ENCODE data around the gene RSPO3. TPM values are rescaled to one million over a fixed set of nuclear protein-coding genes. Genes with fewer than 3 reads are reported as not detected.

The RSPO3 gene
- total RNA-seq, 6 experiments from 2014 or later, result 0.75 to 3.6 (median 1.3) TPM

GRCh38 chr6:127077886-127078285 is 40.6 kb upstream of the RSPO3 start:
- H3K9me3 ChIP-seq, result no peaks in the 10 kb centered on the region
- no peaks in the 10 kb centered on the region for H3K27me3 ChIP-seq
- no peaks in the 10 kb centered on the region for H3K36me3 ChIP-seq
- DNase-seq (no peak), ATAC-seq (no peak)
- intact Hi-C loops (cut with DNase I), result no loop called here
- no peak overlapping the region for H3K27ac ChIP-seq
- H3K4me3 ChIP-seq, result no peak overlapping the region
- H3K4me1 ChIP-seq, result no peaks in the 10 kb centered on the region
- no peak for TF ChIP-seq CTCF (IDR thresholded peaks at IDR 0.05)
- WGBS (ENCODE audit: insufficient coverage, low coverage, low lambda C conversion rate, missing lambda C conversion rate), result 69% methylated on average over 2 of the region's 2 CpGs

GRCh38 chr6:127078669-127079068 is 39.8 kb upstream of the RSPO3 start:
- H3K4me3 ChIP-seq, result no peak overlapping the region
- TF ChIP-seq CTCF (IDR thresholded peaks at IDR 0.05), result no peak
- no peak for TF ChIP-seq POLR2A (IDR thresholded peaks at IDR 0.05)
- intact Hi-C loops (cut with DNase I), result no loop called here
- ATAC-seq (no peak), DNase-seq (no peak)
- no peaks in the 10 kb centered on the region for H3K9me3 ChIP-seq
- H3K27me3 ChIP-seq, result no peaks in the 10 kb centered on the region
- no peak overlapping the region for H3K27ac ChIP-seq
- H3K36me3 ChIP-seq, result no peaks in the 10 kb centered on the region
- WGBS (ENCODE audit: insufficient coverage, low coverage, low lambda C conversion rate, missing lambda C conversion rate), result 71% methylated on average over 5 of the region's 5 CpGs
- no peaks in the 10 kb centered on the region for H3K4me1 ChIP-seq

GRCh38 chr6:127079681-127080080 is 38.8 kb upstream of the RSPO3 start:
- Histone ChIP-seq H3K27me3 (no peaks in the 10 kb centered on the region), H3K27ac (no peak overlapping the region), H3K9me3 (no peaks in the 10 kb centered on the region), H3K4me1 (no peaks in the 10 kb centered on the region), H3K4me3 (no peak overlapping the region), H3K36me3 (no peaks in the 10 kb centered on the region)
- no peak for DNase-seq
- no peak for ATAC-seq
- intact Hi-C loops (cut with DNase I), result no loop called here
- no peak for TF ChIP-seq CTCF (IDR thresholded peaks at IDR 0.05)
- TF ChIP-seq POLR2A (IDR thresholded peaks at IDR 0.05), result no peak

GRCh38 chr6:127080081-127080480 is 38.4 kb upstream of the RSPO3 start:
- TF ChIP-seq CTCF (IDR thresholded peaks at IDR 0.05) (no peak), POLR2A (IDR thresholded peaks at IDR 0.05) (no peak)
- Histone ChIP-seq H3K36me3 (no peaks in the 10 kb centered on the region), H3K9me3 (no peaks in the 10 kb centered on the region), H3K27me3 (no peaks in the 10 kb centered on the region), H3K4me1 (no peaks in the 10 kb centered on the region), H3K4me3 (no peak overlapping the region), H3K27ac (no peak overlapping the region)
- WGBS (ENCODE audit: insufficient coverage, low coverage, low lambda C conversion rate, missing lambda C conversion rate), result 48% methylated on average over 3 of the region's 3 CpGs
- intact Hi-C loops (cut with DNase I), result no loop called here
- DNase-seq (no peak), ATAC-seq (no peak)

GRCh38 chr6:127083231-127083962 is 35.1 kb upstream of the RSPO3 start:
- intact Hi-C loops (cut with DNase I), result no loop called here
- WGBS (ENCODE audit: insufficient coverage, low coverage, low lambda C conversion rate, missing lambda C conversion rate), result 59% methylated on average over 2 of the region's 2 CpGs
- H3K9me3 ChIP-seq, result no peaks in the 10 kb centered on the region
- no peak overlapping the region for H3K4me3 ChIP-seq
- H3K36me3 ChIP-seq, result no peaks in the 10 kb centered on the region
- ATAC-seq (no peak), DNase-seq (no peak)
- H3K27ac ChIP-seq, result no peak overlapping the region
- no peak for TF ChIP-seq POLR2A (IDR thresholded peaks at IDR 0.05)
- H3K27me3 ChIP-seq, result no peaks in the 10 kb centered on the region
- no peaks in the 10 kb centered on the region for H3K4me1 ChIP-seq

Measured in right lobe of liver (tissue), 6 donors.